HG03066 (cell line): ENCODE data around the gene EIF4ENIF1.
"Not testable (repeated sequence)": the region's sequence is repeated elsewhere in the genome, so short reads cannot be mapped to it uniquely, and the experiment has no call there.

Experiments used
- ATAC-seq: cut with Tn5 transposase; IDR thresholded peaks from one replicate; pipeline ENCODE4 v1.9.1; 2021; ENCODE audit warnings: low read depth; ENCODE audit not compliant: unreplicated experiment

The EIF4ENIF1 gene, protein sequence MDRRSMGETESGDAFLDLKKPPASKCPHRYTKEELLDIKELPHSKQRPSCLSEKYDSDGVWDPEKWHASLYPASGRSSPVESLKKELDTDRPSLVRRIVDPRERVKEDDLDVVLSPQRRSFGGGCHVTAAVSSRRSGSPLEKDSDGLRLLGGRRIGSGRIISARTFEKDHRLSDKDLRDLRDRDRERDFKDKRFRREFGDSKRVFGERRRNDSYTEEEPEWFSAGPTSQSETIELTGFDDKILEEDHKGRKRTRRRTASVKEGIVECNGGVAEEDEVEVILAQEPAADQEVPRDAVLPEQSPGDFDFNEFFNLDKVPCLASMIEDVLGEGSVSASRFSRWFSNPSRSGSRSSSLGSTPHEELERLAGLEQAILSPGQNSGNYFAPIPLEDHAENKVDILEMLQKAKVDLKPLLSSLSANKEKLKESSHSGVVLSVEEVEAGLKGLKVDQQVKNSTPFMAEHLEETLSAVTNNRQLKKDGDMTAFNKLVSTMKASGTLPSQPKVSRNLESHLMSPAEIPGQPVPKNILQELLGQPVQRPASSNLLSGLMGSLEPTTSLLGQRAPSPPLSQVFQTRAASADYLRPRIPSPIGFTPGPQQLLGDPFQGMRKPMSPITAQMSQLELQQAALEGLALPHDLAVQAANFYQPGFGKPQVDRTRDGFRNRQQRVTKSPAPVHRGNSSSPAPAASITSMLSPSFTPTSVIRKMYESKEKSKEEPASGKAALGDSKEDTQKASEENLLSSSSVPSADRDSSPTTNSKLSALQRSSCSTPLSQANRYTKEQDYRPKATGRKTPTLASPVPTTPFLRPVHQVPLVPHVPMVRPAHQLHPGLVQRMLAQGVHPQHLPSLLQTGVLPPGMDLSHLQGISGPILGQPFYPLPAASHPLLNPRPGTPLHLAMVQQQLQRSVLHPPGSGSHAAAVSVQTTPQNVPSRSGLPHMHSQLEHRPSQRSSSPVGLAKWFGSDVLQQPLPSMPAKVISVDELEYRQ

DNA sequence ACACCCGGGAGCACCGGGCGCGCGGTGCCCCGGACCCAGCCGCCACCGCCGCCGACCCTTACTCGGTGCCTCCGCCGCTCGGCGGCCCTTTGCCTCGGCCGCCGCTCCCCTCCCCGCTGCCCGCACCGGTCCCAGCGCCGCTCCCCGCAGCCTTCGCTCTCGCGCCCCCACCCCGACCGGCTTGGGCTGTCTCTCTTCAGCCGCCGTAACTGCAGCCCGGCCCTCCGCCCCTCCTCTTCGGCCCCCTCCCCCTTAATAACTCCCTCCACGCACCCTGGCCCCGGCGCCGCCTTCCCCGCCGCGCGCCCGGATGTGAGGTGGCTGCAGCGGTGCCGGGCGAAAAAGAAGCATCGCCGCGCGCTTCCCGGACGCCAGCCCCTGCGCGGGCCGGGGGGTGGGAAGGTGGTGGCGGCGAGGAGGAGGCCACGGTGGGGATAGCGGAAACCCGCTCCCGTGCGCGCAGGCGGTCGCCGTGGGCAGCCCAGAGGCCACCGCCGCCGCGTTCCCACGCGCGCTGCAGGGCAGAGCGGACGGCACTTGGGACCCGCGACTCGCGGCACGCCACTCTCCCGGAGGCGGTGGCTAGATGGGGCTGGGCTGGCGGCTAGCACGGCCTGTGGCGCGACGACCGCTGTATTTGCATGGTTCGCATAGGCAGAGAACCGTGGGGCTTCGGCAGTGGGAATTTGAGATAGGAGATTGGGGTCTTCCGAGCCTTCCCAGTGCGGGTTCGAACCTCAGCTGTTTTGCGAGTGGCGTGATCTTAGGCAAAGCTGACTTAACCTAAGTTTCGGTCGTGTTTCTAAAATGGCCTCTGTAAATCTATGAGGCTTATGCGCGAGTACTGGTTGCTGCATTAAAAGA, at the start of gene EIF4ENIF1:
Gene EIF4ENIF1 (minus strand): TSS at position 211 of the 864 bp plus-strand sequence. CDS start 1,124 bp downstream, outside the sequence.
- peak; percentile 41 for ATAC-seq

DNA sequence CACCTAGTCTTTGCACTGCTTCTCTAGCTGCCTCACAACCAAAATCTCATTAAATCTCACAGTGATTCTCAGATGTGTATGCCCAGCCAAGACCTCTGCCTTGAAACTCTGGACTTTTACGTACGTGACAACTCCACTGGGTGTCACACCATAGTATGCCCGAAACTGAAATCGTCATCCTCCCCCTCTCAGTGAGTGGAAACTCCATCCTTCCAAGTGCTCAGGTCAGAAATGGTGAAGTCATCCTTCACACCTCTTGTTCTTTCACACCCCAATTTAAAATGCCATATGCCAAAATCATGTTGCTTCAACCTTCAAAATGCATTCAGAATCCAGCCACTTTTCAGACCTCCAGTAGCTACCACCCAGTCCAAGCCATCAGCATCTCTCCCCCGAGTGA, 49.2 kb upstream of the EIF4ENIF1 start:
- no peak for ATAC-seq

DNA sequence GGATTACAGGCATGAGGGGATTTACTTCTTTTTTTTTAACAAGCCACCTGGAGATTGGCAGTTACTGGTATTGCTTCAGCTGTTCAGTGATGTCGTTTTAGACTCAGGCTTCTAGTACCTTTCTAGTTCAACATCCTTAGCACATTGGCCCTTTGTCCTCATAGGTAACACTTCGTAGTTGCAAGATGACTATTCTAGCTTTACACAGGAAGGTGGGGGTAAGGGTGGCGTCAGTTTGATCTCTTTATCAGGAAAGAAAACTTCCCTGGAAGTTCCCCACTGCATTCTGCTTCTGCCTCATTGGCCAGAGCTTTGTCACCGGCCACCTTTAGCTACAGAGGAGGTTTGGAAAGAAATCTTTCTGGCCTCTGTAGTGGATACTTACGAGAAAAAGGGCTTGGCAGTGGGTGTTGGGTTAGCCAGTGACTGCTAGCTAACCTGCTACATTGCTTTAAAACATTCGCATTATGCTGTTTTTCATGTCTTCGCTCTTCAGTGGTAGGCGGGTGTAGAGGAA, 47.4 kb upstream of the EIF4ENIF1 start:
- no peak for ATAC-seq

DNA sequence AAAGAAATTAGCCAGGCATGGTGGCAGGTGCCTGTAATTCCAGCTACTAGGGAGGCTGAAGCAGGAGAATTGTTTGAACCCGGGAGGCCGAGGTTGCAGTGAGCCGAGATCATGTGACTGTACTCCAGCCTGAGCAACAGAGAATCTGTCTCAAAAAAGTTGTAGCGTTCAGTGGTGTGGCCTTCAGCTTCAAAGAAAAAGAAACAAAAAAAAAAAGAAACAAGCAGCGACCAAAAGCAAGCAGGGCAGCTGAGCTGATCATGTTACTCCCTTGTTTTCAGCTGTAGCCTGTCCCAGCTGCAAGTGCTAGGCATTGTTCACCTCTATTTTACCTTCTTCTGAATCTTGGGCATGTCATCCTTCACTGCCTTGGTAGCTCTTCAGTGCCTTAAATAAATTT, 43.7 kb upstream of the EIF4ENIF1 start:
- no peak for ATAC-seq

DNA sequence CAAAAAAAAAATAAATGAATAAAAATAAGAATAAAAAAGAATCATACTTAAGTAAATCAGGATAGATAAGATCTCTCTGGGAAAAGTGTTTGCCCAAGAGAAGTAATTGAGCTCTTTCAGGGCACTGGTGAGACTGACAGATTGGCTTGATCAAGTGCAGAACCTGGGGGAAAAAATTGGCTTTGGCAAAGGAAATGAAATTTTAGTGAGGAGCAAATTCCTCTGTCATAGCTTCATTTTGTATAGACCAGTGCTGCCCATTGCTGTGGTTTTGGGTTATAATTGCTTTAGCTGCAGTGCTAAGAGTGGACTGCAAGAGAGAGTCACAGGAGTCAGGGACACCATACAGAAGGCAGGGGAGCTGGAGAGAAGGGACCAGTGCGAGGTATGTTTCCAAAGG, 42.4 kb upstream of the EIF4ENIF1 start:
- ATAC-seq, result no peak

DNA sequence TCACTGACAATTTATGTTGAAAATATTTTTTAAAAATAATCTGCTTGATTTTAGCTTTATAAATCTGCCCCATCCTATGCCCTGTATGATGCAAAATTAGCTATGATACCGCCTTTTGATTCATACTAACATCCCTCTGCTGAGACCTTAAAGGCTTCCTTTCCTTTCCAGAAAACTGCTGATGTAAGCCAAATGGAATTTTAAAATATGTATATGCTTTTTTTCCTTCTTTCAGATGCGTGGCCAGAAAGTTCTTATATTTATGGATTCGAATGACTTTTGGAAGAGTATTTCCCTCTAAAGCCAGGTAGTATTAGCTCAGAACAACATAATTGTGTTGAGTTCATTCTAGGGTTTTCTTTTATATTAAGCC, 41.2 kb upstream of the EIF4ENIF1 start:
- no peak for ATAC-seq

DNA sequence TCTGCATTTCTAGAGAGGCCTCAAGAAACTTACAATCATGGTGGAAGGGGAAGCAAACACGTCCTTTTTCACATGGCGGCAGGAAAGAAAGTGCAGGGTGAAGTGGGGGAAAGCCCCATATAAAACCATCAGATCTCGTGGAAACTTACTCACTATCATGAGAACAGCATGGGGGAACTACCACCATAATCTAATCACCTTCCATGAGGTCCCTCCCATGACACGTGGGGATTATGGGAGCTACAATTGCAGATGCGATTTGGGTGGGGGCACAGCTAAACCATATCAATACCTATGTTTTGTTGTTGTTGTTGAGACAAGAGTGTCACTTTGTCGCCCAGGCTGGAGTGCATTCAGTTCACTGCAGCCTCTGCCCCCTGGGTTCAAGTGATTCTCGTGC, 36.6 kb upstream of the EIF4ENIF1 start:
- ATAC-seq, result no peak

DNA sequence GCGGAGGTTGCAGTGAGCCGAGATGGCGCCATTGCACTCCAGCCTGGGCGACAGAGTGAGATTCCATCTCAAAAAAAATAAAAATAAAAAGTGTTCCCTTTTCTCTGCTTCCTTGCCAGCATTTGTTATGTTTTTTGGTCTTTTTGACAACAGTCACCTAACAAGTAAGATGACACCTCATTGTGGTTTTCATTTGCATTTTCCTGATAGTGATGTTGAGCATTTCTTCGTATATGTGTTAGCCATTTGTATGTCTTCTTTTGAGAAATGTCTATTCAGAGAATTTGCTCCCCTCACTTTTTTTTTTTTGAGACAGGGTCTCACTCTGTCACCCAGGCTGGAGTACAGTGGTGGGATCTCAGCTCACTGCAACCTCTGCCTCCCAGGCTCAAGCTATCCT, 34.5 kb upstream of the EIF4ENIF1 start:
- ATAC-seq, result not testable (repeated sequence)

DNA sequence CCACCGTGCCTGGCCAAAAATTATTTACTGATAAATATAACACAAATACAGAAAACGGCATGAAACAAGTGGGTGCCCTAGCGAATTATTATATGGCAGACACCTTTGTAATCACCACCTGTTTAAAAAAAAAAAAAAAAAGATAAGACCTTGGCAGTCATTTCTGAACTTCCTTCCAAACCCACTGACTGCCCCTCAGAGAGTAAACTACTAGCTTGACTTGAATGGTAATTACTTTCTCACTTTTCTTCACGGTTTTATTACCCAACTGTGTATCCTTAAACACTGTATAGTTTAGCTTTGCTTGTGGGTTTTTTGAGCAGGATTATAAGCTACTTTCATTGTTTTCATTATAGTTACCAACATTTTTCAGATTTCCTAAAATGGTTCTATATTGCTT, 30.4 kb upstream of the EIF4ENIF1 start:
- no peak for ATAC-seq

DNA sequence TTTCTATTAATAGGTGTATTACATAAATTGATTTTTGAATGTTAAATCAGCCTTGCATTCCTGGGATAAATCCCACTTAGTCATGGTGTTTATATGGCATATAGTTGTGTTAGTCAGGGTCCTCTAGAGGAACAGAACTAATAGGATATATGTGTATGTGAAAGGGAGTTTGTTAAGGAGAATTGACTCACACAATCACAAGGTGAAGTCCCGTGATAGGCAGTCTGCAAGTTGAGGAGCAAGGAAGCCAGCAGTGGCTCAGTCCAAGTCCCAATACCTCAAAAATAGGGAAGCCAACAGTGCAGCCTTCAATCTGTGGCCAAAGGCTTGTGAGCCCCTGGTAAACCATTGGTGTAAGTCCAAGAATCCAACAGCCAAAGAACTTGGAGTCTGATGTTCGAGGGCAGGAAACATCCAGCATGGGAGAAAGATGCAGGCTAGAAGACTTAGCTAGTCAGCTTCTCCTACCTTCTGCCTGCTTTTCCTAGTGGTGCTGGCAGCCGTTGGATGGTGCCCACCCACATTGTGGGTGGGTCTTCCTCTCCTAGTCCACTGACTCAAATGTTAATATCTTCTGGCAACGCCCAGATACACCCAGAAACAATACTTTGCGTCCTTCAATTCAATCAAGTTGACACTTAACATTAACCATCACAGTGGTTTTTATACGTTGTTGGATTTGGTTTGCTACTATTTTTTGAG, 19.6 kb upstream of the EIF4ENIF1 start:
- ATAC-seq, result no peak

DNA sequence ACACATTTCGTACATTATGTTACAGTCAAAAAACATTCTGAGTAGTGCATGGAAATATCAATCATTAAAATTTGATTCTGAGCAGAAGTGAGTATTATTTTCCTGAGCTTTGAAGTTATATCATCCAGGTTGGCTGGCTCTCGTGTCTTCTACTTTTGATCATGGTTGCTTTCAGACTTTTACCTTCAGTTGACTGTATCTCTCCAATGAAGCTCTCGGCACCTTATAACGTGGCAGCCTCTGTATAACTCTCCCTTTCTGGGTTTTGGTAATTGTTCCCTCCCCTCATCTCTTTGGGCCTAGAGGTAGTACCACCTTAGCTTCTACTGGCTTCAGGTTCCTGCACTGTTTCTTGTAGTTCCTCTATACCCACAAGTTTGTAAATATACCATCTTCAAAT, 18.9 kb upstream of the EIF4ENIF1 start:
- no peak for ATAC-seq

DNA sequence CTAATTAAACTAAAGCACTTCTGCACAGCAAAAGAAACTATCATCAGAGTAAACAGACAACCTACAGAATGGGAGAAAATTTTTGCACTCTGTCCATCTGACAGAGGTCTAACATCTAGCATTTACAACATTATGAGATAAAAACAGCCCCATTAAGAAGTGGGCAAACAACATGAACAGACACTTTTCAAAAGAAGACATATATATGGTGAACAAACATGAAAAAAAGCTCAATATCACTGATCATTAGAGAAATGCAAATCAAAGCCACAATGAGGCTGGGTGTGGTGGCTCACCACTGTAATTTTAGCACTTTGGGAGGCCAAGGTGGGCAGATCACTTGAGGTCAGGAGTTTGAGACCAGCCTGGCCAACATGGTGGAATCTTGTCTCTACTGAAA, 17.9 kb upstream of the EIF4ENIF1 start:
- not testable (repeated sequence) for ATAC-seq

DNA sequence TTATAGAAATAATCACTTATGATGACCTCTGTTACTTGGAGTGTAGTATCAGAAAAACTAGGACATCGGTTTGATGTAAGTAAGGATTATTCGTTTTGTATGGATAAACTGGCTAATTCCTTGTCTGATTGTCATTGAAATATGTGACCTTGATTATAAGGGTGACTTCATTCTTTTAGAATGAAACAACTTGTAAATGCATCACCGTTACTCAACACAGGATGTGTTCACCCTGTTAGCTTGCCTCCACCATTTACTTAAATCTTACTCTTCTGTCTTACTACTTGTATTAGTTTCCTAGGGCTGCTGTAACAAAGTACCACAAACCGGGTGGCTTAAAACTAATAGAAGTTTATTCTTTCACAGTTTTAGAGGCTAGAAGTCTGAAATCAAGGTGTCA, 14.6 kb upstream of the EIF4ENIF1 start:
- ATAC-seq, result no peak

DNA sequence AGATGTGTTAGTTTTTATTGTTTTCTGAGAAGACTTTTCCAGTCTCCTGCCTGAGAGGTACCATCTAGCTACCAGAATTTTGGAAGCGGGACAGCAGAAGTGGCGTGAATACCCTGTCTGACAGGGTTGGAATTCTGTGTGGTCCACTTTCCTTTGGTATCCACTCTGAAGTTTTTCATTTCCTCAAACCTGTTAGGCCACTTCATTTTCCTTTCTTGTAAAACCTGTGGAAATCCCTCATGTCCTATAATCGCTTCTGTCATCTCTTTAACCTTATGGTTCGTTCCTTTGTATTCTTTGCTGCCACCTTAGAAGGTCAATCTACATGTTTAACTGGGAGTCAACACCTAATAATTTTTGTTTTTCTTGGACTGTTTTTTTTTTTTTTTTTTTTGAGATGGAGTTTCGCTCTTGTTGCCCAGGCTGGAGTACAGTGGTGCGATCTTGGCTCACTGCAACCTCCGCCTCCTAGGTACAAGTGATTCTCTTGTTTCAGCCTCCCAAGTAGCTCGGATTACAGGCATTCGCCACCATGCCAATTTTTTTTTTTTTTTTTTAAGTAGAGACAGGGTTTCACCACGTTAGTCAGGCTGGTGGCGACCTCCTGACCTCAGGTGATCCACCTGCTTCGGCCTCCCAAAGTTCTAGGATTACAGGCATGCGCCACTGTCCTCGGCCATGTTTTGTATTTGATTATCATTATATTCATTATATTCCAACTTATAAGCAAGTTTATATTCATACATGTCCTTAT, 13.7 kb upstream of the EIF4ENIF1 start:
- no peak for ATAC-seq

DNA sequence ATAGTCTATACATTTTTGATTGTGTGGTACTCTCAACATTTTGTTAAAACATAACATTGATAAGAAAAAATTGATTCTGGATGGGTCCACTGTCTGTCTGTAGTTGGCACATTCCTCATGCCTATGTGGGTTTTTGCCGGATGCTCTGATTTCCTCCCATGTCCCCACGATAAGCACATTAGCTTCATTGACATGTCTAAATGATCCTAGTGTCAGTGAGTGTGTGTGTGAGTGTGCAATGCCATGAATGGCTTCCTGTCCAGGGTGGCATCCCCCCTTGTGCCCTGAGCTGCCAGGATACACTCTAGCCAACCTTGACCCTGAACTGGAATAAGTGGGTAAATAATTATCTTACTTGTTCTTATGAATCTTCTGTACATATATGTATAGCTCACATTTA, 12.1 kb upstream of the EIF4ENIF1 start:
- no peak for ATAC-seq

DNA sequence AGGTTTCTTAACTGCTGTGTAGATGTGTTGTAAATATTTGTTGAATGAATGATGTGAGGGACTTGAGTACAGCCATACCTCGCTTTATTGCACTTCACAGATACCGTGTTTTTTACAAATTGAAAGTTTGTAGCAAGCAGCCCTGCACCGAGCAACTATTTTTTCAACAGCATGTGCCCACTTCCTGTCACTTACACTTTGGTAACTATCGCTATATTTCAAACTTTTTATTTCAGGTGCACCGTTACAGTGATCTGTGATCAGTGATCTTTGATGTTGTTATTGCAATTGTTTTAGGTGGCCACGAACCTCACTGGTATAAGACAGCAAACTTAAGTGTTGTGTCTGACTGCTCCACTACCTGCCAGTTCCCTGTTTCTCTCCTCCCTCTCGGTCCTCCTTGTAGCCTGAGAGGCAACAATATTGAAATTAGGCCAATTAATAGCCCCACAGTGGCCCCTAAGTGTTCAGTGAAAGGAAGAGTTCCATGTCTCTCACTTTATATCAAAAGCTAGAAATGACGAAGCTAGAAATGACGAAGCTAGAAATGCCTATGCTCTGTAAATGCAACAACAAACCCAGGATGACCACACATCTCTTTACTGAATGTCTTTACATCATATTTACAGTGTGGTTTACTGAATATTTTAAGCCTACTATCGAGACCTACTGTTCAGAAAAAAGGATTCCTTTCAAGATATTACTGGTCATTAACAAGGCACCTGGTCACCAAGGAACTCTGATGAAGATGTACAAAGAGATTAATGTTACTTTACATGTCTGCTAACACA, 7.7 kb upstream of the EIF4ENIF1 start:
- no peak for ATAC-seq

DNA sequence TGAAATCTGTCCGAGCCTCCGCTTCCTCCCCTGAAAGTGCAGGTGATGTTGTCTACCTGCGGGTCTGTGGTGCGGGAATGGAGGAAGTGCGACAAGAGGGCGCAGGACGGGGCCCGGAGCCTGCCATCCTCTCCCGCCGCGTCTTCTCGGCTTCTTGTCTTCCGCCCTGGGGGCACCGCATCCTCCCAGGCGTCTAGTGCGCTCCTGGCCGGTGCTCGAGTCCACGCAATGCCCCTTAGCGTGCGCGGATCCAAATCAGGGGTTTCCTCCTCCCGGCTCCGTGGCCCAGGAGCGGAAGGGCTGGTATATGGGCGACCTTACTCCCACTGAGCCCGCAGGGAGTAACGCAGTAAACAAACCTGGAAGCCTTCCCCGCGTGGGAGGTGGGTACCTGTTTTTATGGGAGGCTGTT, 7.1 kb upstream of the EIF4ENIF1 start:
- ATAC-seq, result peak; percentile 6

DNA sequence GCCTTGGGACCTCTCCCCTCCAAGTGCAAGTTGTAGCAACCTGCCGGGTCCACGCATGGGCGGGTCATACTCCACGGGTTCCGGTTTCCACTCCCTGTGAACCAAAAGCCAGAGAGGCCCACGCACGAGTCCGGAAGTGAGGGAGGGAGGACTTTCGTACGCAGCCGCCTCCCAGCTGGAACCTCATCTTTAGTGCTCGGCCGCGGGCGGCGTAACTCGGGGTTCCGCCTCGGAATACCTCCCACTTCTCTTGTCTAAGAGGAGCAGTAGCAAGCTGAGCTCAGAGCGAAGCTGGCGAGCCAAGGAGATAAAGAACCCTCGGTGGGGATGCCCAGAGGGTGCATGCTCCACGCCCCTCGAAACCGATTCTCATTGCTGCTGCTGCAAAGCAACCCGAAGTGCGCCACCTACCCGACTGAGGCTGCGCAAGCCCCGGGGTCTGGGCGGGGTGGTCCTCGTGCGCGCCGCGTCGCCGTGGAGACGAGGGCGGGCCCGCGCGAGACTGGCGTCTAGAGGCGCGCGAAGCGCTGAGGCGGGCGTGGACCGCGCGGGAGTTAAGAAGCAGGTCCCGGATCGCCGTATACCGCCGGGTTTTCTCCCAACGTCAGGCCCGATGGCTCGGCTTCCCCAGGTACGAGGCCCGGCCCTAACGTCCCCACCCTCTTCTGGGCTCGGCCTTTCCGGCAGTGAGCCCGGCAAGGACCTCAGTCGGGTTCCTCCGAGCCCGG, 6.5 kb upstream of the EIF4ENIF1 start, which contains the start of gene SFI1:
Gene SFI1 (plus strand): TSS at position 530 of the 728 bp plus-strand sequence. CDS start 11,749 bp downstream, outside the sequence.
- ATAC-seq, result peak; percentile 74
